HS-27A (cell line): Measurements from ENCODE around the gene HOGA1.
A peak's percentile ranks its signal among the peaks of the same experiment; 100 is the strongest.
"Not testable (repeated sequence)": the region's sequence is repeated elsewhere in the genome, so short reads cannot be mapped to it uniquely, and the experiment has no call there.

Experiments used
- DNase-seq: peaks from one replicate; pipeline ENCODE4 v3.0.0-alpha.2; 2012; ENCODE audit warnings: low read depth, missing footprints

Gene HOGA1

DNA sequence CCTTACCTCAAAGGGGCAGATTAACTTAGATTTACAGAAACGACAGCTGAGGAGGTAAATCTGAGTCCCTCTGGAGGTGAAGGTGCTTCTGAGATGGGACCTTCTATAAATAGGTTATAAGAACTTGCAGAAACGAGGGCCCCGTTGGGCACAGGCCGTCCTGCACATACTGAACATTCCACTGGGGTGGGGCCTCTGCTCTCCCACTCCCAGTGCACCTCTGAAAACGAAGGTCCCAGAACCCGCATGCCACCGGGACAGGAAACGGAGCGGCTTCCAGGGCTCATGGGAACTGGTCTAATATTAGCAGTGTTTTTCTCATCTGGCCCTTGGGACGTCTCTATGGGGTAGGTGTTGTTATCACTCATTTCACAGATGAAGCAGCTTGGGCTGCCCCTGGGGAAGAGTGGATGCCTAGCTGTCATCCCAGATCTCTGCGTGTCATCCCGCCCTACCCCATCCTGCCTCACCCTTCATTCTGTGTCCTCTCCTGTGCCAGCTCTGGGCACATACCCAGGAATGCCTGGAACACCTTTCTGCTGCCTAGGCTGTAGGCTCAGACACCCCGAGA lies 24.9 kb downstream of the HOGA1 start:
- no peak for DNase-seq

DNA sequence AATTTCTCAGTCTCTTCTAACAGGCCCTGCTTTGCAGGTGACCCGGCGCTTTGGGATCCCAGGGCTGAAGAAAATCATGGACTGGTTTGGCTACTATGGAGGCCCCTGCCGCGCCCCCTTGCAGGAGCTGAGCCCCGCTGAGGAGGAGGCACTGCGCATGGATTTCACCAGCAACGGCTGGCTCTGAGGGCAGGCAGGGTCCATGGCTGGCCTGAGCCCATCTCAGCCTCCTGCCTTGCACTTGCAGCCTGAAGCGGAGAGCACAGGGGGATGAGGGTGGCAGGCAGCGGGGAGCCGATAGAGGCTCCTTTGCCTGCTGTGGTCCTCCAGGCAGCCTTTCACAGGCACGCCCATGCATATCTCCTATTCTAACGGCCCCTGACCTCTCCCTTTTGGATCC lies 27.3 kb downstream of the HOGA1 start:
- no peak for DNase-seq

DNA sequence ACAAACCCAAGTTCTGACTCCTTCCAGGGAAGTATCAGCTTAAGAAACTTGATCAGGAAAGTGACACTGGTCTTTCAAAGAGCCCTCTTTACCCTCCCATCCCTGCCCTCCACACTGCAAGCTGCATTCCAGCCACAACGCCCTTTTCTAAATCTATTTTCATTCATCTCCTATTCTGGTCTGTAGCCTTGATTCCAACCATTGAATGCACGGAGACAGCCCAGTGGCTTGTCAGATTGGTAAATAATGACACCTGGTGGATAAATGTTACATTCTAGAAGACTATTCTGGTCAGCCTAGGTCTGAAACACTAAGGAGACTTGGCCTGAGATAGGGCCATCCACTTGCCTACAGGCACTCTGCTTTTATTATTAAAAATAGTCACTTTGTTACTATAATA lies 28.2 kb downstream of the HOGA1 start:
- no peak for DNase-seq

DNA sequence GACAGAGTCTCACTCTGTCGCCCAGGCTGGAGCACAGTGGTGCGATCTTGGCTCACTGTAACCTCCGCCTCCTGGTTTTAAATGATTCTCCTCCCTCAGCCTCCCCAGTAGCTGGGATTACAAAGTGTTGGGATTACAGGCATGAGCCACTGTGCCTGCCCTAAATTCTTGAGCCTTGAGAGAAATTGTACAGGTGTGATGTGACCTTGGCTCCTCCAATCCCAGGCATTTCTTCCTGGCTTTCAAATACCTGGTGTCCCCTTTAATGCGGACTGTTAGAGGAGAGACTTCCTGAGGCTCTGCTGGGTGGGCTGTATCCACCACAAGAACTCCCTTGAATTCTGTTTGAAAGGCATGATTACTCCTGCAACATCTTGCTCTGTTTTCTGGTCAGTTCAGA lies 34.1 kb downstream of the HOGA1 start:
- DNase-seq, result no peak

DNA sequence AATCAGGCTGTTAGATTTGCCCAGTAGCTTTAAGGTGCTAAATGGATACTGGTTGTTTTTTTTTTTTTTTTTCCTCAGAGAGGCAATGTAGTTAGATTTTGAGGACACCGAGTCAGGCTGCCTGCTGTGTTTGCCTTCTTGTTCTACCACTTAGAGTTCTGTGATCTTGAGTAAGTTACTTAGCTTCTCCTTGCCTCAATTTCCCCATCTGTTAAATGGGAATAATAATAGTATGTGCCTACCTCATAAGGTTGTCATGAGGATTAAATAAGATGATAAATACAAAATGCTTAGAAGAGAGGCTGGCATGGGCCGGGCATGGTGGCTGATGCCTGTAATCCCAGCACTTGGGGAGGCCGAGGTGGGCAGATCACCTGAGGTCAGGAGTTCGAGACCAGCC lies 34.5 kb downstream of the HOGA1 start:
- DNase-seq, result no peak

DNA sequence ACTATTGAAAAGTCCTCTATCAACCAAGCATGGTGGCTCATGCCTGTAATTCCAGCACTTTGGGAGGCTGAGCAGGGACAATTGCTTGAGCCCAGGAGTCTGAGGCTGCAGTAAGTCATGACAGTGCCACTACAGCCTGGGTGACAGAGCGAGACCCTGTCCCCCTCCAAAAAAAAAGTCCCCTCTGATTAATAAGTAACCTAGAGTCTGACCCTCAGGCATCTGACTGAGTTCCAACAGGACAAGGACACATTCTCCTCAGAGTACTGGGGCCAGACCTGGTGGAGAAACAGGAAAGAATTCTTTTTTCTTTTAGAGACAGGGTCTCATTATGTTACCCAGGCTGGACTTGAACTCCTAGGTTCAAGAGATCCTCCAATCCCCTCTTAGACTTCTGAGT lies 39.1 kb downstream of the HOGA1 start:
- DNase-seq, result no peak

DNA sequence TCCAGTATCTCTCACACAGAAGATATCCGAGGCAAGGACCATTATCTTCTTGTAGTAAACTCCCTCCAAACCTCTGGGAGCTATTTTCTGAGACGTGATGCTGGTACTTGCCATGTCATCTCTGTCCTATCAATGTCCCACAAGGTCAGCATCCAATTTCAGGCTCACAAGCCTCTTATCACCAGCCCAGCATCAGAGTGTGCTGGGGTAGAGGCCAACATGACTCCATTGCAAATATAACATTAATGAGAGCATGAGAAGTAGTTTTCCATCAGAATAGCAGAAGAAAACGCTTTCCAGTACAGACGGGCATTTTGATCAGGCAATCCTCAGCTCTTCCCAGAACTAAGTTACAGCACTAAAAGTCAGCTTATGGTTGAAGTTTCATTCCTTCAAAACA lies 43.5 kb downstream of the HOGA1 start:
- DNase-seq, result no peak

DNA sequence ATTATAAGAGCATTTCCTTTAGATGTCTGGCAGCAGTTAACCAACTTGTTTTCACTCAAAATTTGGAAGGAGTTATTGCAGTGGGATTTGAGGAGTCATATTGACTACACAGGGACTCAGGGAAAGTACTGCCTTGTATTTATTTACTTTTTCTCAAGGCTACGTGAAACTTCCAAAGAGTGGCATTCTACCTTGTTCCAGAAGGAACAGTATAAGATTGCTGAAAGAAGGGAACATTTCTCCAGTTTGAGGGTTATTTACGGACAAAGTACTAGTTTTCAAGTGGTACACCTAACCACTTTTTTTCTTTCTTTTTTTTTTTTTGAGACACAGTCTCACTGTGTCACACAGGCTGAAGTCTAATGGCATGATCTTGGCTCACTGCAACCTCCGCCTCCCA lies 44.0 kb downstream of the HOGA1 start:
- no peak for DNase-seq

DNA sequence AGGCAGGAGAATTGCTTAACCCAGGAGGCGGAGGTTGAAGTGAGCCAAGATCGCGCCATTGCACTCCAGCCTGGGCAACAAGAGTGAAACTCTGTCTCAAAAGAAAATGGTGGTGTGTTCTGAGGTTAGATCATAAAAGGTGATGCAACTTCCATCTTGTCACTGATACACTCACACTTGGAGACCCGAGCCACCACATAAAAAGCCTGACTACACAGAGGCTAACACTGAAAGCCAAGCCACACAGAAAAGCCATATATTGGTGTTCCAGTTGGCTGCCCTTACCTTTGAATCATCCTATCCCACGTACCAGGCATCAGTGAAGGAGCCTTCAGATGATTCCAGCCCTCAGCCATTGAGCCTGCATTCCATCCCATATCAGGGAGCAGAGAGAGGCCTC lies 45.1 kb downstream of the HOGA1 start:
- no peak for DNase-seq

DNA sequence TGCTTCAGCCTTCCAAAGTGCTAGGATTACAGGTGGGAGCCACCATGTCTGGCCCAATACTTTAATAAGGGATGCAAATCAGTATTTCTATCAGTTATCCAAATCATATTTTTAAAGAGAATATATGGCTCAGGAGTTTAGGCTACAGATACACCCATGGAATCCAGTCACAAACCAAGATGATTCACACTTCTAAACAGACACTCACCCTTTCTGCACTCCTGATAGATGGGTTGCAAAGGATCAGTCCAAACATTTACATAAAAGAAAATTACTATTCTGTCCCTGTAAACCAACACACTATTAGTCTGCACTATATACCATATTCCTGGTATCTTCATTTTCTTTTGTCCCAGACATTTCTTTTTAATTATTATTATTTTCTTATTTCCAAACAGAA lies 46.9 kb downstream of the HOGA1 start:
- no peak for DNase-seq

DNA sequence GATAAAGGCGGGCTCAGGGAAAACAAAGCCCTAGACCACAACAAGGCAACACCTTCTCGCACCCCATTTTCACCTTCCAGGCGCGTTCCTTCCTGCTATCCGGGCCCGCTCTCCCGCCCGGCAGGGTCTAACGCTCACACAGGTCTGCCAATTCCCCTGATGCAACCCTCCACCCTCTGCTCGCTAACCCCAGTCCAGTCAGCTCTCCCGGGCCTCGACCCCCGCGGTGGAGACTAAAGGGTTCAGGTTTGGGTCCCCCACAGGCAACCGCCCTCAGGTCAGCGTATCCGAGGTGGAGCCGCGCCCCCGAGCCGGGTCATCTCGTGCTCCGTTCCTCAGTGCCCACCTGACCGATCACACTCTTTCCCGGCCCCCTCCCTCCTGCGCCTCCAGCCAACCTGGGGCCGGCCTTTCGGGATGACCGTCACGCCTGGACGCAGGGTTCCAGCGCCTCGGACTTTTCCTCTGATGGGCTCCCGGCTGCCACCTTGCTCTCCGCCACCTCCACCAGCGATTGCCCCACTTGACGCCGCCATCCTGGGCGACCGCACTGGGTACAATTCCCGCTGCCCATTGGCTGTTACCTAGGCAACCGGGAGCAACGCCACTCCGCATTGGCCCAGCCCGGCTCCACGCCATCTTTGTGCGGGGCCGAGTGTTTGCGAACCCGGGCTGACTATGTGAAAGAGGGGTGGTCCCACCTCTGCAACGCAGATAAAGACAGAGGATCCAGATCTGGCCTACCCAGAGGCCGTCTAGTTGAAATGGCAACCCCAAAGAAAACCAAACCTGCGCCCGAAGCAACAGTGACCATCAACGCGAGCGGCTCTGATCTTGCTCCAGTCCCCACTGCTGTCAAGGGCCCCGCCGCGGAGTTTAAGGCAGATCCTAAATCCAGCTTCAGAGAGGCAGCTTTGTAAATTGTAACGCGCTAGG lies 49.0 kb downstream of the HOGA1 start, which contains the start of gene MORN4:
Gene MORN4, minus strand, starts transcription at position 552 of the 936 bp plus-strand sequence. CDS start 13,847 bp downstream, outside the sequence.
- no peak for DNase-seq

DNA sequence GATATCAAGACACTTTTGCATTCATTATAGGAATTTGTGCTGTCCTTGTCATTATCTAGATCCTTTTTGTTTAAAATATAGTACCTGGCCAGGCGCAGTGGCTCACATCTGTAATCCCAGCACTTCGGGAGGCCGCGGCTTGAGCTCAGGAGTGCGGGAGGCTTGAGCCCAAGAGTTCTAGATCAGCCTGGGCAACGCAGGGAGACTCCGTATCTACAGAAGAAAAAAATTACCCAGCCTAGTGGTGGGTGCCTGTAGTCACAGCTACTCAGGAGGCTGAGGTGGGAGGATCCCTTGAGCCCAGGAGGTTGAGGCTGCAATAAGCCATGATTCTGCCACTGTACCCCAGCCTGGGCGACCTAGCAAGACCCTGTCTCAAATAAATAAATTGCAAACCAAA lies 49.7 kb downstream of the HOGA1 start:
- DNase-seq, result no peak

DNA sequence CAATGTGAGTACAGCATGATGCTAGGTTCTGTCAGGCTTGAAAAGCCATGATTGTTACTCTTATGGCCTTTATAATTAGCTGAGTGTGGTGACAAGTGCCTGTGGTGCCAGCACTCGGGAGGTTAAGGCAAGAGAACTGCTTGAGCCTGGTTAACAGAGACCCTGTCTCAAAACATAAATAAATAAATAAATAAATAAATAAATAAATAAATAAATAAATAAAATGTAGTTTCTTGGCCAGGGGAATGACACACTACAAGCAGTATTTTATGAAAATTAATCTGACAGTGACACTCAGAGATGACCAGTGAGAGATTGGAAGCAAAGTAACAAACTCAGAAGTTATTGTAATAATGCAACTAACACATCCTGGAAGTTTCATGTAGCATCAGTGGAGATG lies 51.4 kb downstream of the HOGA1 start:
- DNase-seq, result no peak

DNA sequence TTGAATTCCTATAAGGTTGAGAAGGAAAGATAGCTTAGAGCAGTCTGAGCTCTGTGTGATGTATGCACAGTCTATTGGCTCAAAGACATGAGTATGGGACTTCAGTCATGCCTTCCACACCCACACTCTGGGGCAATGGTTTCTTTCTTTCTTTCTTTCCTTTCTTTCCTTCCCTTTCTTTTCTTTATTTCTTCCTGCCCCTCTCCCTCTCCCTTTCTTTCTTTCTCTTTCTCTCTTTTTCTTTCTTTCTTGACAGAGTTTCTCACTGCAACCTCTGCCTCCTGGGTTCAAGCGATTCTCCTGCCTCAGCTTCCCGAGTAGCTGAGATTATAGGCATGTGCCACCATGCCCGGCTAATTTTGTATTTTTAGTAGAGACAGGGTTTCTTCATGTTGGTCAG lies 54.9 kb downstream of the HOGA1 start:
- not testable (repeated sequence) for DNase-seq

DNA sequence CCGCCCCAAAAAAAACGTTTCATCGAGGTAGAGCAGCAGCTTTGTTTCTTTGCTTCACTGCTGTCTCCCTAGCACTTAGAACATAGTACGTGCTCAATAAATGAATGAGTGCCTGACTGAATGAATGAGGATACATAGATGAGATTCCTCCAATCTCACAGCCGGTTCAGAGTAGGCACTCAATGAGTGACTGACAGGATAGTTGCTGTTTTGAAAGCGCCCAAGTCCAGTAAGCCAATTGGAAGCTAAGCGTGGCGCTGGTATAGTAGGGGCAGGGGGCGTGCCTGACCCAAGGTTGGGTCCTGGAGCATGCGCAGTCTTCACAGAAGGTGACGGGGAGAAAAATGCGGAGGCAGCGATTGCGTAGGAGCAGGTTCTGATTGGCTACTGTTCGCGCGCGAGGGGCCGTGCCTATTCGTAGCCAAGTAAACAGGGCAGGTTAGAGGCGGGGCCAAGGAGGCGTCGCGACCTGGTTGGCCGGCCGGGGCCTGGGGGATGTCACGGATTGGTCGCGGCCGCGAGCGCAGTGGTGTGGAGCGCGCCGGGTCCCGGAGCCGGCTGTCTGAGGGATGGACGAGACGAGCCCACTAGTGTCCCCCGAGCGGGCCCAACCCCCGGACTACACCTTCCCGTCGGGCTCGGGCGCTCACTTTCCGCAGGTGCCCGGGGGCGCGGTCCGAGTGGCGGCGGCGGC lies 56.1 kb downstream of the HOGA1 start, which contains the start of gene PI4K2A:
Gene PI4K2A, plus strand, starts transcription at position 498 of the 694 bp plus-strand sequence. Its CDS starts 72 bp downstream, at position 570.
- peak; percentile 87 for DNase-seq

DNA sequence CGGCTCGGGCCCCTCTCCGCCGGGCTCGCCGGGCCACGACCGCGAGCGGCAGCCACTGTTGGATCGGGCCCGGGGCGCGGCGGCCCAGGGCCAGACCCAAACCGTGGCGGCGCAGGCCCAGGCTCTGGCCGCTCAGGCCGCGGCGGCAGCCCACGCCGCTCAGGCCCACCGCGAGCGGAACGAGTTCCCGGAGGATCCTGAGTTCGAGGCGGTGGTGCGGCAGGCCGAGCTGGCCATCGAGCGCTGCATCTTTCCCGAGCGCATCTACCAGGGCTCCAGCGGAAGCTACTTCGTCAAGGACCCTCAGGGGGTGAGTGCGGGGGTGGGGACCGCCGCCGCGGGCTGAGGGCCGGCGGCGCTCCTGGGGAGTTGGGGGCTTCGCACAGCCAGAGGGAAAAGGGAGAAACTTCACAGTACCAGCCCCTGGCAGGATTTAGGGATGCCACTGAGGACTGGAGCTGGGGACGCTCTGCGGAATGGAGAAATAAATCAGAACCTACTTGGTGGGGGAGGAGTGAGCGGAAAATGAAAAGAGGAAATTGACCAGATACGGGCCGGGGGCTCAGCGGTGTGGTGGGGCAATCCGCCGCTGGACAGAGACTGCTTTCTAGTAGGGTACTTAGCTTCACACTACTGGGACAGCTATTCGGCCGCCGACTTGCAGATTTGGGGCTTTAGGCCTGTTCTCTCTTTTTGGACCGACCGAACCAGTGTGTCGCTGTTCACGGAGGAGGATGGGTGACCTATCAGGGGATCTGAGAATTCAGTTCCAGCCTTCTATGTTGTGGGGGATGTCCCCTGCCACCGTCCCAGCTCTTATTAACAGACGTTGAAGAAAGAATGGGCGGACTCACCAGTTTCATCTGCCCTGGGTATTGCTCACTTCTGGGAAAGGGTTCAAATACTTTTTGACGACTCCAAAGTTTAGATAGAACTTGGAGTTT lies 57.0 kb downstream of the HOGA1 start:
- no peak for DNase-seq

DNA sequence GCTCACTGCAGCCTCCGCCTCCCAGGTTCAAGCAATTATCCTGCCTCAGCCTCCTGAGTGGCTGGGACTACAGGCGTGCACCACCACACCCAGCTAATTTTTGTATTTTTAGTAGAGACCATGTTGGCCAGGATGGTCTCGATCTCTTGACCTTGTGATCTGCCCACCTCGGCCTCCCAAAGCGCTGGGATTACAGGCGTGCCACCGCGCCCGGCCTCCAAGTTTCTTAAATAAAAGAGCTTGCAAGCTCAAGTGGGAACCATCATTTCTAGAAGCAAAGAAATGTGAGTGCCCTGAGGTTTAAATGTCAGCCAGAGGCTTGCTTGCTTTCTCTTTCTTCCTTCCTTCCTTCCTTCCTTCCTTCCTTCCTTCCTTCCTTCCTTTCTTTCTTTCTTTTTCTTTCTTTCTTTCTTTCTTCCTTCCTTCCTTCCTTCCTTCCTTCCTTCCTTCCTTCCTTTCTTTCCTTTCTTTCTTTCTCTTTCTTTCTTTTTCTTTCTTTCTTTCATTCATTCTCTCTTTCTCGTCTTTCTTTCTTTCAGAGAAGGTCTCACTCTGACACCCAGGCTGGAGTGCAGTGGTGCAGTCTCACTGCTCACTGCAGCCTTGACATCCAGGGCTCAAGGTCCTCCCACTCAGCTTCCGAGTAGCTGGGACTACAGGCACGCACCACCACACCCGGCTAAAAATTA lies 58.4 kb downstream of the HOGA1 start:
- not testable (repeated sequence) for DNase-seq

DNA sequence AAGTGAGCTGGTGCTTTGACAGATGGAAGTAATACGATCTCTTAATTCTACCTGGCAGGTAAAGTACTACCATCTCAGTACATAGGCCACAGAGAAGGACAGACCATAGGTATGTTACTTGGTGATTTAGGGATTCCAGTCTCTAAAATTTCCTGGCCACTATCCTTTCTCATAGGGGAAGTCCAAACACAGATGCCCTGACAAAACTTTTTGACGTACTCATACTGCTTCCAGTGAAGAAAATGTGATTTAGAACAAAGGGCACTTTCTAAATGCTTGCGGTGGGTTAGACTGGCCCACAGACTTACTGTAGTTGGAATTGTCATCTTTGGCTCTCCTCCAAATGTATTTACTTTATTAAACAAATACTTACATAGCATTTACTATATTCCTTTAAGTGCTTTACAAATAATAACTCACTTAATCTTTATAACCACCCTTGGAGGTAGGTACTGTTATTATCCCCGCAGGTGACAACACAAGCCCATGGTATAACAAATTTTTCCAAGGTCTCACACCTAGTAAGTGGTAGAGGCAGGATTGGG lies 59.3 kb downstream of the HOGA1 start:
- DNase-seq, result no peak

DNA sequence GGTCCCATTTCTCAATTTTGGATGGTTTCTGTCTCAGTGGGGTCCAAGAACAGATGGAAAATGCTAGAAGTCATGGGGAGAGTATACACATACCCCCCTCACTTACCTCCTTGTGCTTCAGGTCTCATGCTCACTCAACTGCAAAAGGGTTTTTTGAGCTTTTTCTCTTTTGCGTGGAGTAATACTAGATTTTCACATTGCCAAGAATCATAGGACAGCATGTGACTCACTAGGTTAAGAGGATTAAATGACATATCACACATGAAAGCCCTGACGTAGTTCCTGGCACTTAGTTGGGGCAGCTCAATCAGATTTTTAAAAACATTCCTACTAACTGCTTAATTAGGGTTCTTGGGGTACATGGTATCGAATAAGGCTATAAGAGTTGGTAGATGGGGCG lies 60.7 kb downstream of the HOGA1 start:
- DNase-seq, result no peak

DNA sequence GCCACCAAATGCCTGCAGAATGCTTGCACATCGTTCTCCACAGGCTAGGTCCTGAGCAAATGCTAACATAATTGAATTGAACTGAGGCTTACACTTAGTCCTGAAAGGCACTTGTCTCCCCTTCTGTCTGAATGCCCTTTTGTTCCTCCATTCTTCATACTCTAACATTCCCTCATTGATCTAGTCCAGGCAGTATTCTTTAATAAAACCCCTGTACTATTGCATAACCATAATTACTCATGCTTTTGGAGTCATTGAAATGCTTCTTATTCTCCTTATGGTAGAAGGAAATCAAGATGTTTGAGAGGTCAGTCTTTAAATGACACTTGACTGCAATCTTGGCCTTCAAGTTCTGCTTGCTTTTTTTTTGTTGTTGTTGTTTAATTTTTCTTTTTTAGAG lies 63.4 kb downstream of the HOGA1 start:
- DNase-seq, result no peak
